Measurements from ENCODE around the gene UBA3. TPM values are rescaled to one million over a fixed set of nuclear protein-coding genes. Genes with fewer than 3 reads are reported as not detected.

The UBA3 gene
- total RNA-seq, 1 donor from 2014 or later, result 55.3 TPM

GRCh38 chr3:69118555-69118954 lies 38.4 kb upstream of the UBA3 start:
- ATAC-seq (no peak), DNase-seq (no peak)
- Histone ChIP-seq H3K4me3 (no peak overlapping the region), H3K27me3 (no peaks in the 10 kb centered on the region), H3K36me3 (no peaks in the 10 kb centered on the region), H3K4me1 (peaks cover 8% of the 10 kb centered on the region), H3K9me3 (no peaks in the 10 kb centered on the region), H3K27ac (no peak overlapping the region)
- no peak for TF ChIP-seq CTCF (IDR thresholded peaks at IDR 0.05)
- intact Hi-C loops (cut with DNase I), result no loop called here

GRCh38 chr3:69116897-69117296 lies 36.7 kb upstream of the UBA3 start:
- no peak overlapping the region for H3K27ac ChIP-seq
- no peak for DNase-seq

GRCh38 chr3:69116162-69116561 lies 36.0 kb upstream of the UBA3 start:
- no peaks in the 10 kb centered on the region for H3K4me1 ChIP-seq
- no peaks in the 10 kb centered on the region for H3K36me3 ChIP-seq
- ATAC-seq (no peak), DNase-seq (no peak)
- H3K9me3 ChIP-seq, result no peaks in the 10 kb centered on the region
- no peak for TF ChIP-seq CTCF (IDR thresholded peaks at IDR 0.05)
- intact Hi-C loops (cut with DNase I), result no loop called here
- H3K27ac ChIP-seq, result no peak overlapping the region
- H3K4me3 ChIP-seq, result no peak overlapping the region
- H3K27me3 ChIP-seq, result no peaks in the 10 kb centered on the region

More at GRCh38 chr3:69116897-69117296, 36.7 kb upstream of the UBA3 start:
- no peak for TF ChIP-seq CTCF (IDR thresholded peaks at IDR 0.05)
- intact Hi-C loops (cut with DNase I), result no loop called here
- no peak for ATAC-seq
- no peaks in the 10 kb centered on the region for H3K36me3 ChIP-seq
- H3K27me3 ChIP-seq, result no peaks in the 10 kb centered on the region
- no peaks in the 10 kb centered on the region for H3K4me1 ChIP-seq
- no peak overlapping the region for H3K4me3 ChIP-seq
- no peaks in the 10 kb centered on the region for H3K9me3 ChIP-seq

- Histone ChIP-seq H3K27me3 (no peaks in the 10 kb centered on the region), H3K4me1 (no peaks in the 10 kb centered on the region), H3K27ac (no peak overlapping the region), H3K9me3 (no peaks in the 10 kb centered on the region), H3K36me3 (no peaks in the 10 kb centered on the region), H3K4me3 (no peak overlapping the region)
- intact Hi-C loops (cut with DNase I), result no loop called here
- ATAC-seq (no peak), DNase-seq (no peak)
- TF ChIP-seq CTCF (IDR thresholded peaks at IDR 0.05), result no peak
Observed at GRCh38 chr3:69115731-69116130, 35.6 kb upstream of the UBA3 start.

GRCh38 chr3:69113536-69113935 lies 33.4 kb upstream of the UBA3 start:
- no peaks in the 10 kb centered on the region for H3K9me3 ChIP-seq
- intact Hi-C loops (cut with DNase I), result no loop called here
- no peaks in the 10 kb centered on the region for H3K4me1 ChIP-seq
- DNase-seq (no peak), ATAC-seq (no peak)
- no peak for TF ChIP-seq CTCF (IDR thresholded peaks at IDR 0.05)
- no peaks in the 10 kb centered on the region for H3K36me3 ChIP-seq
- H3K27me3 ChIP-seq, result no peaks in the 10 kb centered on the region
- H3K4me3 ChIP-seq, result no peak overlapping the region
- H3K27ac ChIP-seq, result no peak overlapping the region

- Histone ChIP-seq H3K4me3 (no peak overlapping the region), H3K9me3 (no peaks in the 10 kb centered on the region), H3K36me3 (peaks cover under 1% of the 10 kb centered on the region), H3K4me1 (no peaks in the 10 kb centered on the region), H3K27me3 (no peaks in the 10 kb centered on the region), H3K27ac (no peak overlapping the region)
- DNase-seq (no peak), ATAC-seq (no peak)
- no peak for TF ChIP-seq CTCF (IDR thresholded peaks at IDR 0.05)
- intact Hi-C loops (cut with DNase I), result no loop called here
Observed at GRCh38 chr3:69110941-69111546, 30.9 kb upstream of the UBA3 start.

Measured in upper lobe of right lung (tissue), 1 donor.